Vagina (tissue), 2 donors: ENCODE data around the gene ZFX.
A peak's percentile ranks its signal among the peaks of the same experiment; 100 is the strongest.

Experiments used
- POLR2A ChIP-seq, 2 donors: fragments of 450-650 bp; IDR thresholded peaks; one replicate each; pipeline ENCODE4 v1.6.1; 2017; ENCODE audit warnings: antibody characterized with exemption in 2 of 2, mild to moderate bottlenecking in 2 of 2, moderate library complexity in 2 of 2
- POLR2AphosphoS5 ChIP-seq, 2 donors: sonication (generic); formaldehyde crosslinking; IDR thresholded peaks; one replicate each; pipeline ENCODE4 v1.9.0; 2017; ENCODE audit warnings: antibody characterized with exemption in 2 of 2, mild to moderate bottlenecking in 2 of 2, low read depth in 1 of 2; ENCODE audit not compliant: insufficient read depth in 1 of 2
- TF ChIP-seq, protein P1 (sequence below), 3 experiments: fragments of 450-650 bp in 2 of 3; fragments of 200-600 bp in 1 of 3; sonication (generic) in 1 of 3; IDR thresholded peaks; one replicate each; pipeline ENCODE4 v1.5.1; 2017 to 2019; ENCODE audit warnings: antibody characterized with exemption in 3 of 3, mild to moderate bottlenecking in 2 of 3, moderate library complexity in 2 of 3

DNA sequence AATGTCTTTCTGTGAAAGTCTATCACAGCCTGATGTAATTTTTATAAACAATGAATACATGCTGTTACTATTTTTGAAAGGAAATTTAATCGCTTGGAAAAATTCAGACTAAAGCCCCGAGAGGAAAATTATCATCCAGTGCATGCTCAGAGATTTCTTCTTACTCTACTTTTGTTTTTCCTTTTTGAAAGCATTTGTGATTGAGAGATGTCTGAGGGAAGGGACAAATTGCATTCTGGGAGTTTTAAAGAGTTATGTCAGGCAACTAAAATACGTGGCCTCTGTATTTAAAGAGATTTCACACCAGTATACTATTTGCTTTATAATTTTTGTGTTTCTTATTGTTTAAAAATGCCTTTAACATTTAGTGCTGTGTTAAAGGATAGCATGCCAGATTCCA is 1.4 kb upstream of the ZFX start:
- TF ChIP-seq POLR2A (IDR thresholded peaks at IDR 0.05) (no peak), POLR2AphosphoS5 (IDR thresholded peaks at IDR 0.05; ENCODE audit: insufficient read depth in 1 of 2, low read depth in 1 of 2) (peak in 1 of 2 donors; percentile 21)
- TF ChIP-seq, protein P1, sequence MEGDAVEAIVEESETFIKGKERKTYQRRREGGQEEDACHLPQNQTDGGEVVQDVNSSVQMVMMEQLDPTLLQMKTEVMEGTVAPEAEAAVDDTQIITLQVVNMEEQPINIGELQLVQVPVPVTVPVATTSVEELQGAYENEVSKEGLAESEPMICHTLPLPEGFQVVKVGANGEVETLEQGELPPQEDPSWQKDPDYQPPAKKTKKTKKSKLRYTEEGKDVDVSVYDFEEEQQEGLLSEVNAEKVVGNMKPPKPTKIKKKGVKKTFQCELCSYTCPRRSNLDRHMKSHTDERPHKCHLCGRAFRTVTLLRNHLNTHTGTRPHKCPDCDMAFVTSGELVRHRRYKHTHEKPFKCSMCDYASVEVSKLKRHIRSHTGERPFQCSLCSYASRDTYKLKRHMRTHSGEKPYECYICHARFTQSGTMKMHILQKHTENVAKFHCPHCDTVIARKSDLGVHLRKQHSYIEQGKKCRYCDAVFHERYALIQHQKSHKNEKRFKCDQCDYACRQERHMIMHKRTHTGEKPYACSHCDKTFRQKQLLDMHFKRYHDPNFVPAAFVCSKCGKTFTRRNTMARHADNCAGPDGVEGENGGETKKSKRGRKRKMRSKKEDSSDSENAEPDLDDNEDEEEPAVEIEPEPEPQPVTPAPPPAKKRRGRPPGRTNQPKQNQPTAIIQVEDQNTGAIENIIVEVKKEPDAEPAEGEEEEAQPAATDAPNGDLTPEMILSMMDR (IDR thresholded peaks at IDR 0.05), result no peak
